ENCODE measurements around the gene GXYLT2.

DNA sequence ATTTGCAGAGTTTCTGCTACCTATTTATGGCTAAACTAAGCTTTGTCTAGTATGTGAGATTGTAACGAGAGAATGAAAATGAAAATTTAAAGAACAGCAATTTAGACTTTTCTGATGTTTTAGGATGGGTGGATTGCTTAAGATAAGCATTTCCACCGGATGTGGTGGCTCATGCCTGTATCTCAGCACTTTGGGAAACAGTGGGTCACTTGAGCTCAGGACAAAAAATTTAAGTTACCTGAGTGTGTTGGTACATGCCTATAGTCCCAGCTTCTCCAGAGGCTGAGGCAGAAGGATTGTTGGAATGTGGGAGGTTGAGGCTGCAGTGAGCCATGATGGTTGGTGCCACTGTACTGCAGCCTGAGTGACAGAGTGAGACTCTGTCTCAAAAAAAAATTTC, 112.1 kb downstream of the GXYLT2 start:
- TF ChIP-seq ZNF488 (tag by site-specific recombination; IDR thresholded peaks at IDR 0.05) (no peak), ZNF169 (tag by site-specific recombination; IDR thresholded peaks at IDR 0.05) (no peak), ZNF513 (tag by site-specific recombination; IDR thresholded peaks at IDR 0.05) (no peak), ZNF274 (IDR thresholded peaks at IDR 0.05; ENCODE audit: low read length) (no peak), ZNF274 (tag by site-specific recombination; IDR thresholded peaks at IDR 0.05; ENCODE audit: borderline replicate concordance) (no peak)

Data from HEK293 (cell line).